Activated CD4-positive, alpha-beta T cell treated with anti-CD3 and anti-CD28 coated beads, Interleukin-2, Interleukin-4, amounts not matched to agents 100 ng/mL and 50 ng/mL, durations not matched to agents 16 hours and 8 hours (primary cell): ENCODE measurements around the gene BCL2L1.
"Not testable (repeated sequence)": the region's sequence is repeated elsewhere in the genome, so short reads cannot be mapped to it uniquely, and the experiment has no call there.

ENCODE experiments used
- DNase-seq: peaks from one replicate; pipeline ENCODE4 v3.0.0-alpha.2; 2020; ENCODE audit warnings: low spot score

The BCL2L1 gene

GRCh38 chr20:31674895-31675827 is 47.5 kb downstream of the BCL2L1 start:
- DNase-seq = peak; percentile 90

GRCh38 chr20:31673943-31674463 is 48.7 kb downstream of the BCL2L1 start:
- no peak for DNase-seq

- no peak for DNase-seq
These were observed 49.2 kb downstream of the BCL2L1 start for GRCh38 chr20:31673435-31673834.

- no peak for DNase-seq
These were observed 51.3 kb downstream of the BCL2L1 start for GRCh38 chr20:31671324-31671723.

GRCh38 chr20:31670371-31671228 is 52.1 kb downstream of the BCL2L1 start:
- DNase-seq = no peak

- no peak for DNase-seq
These were observed 52.8 kb downstream of the BCL2L1 start for GRCh38 chr20:31669876-31670275.

GRCh38 chr20:31668944-31669343 is 53.7 kb downstream of the BCL2L1 start:
- not testable (repeated sequence) for DNase-seq

GRCh38 chr20:31667315-31668285 is 55.1 kb downstream of the BCL2L1 start:
- DNase-seq = no peak

GRCh38 chr20:31666258-31667042 is 56.2 kb downstream of the BCL2L1 start:
- no peak for DNase-seq

- DNase-seq = no peak
These were observed 56.9 kb downstream of the BCL2L1 start for GRCh38 chr20:31665753-31666152.

- no peak for DNase-seq
These were observed 57.8 kb downstream of the BCL2L1 start for GRCh38 chr20:31664696-31665354.

- peak; percentile 16 for DNase-seq
These were observed 58.6 kb downstream of the BCL2L1 start for GRCh38 chr20:31663838-31664695.

GRCh38 chr20:31663524-31663837 is 59.2 kb downstream of the BCL2L1 start:
- no peak for DNase-seq

- DNase-seq = no peak
These were observed 60.3 kb downstream of the BCL2L1 start for GRCh38 chr20:31662372-31662854.

- DNase-seq = peak; percentile 80
These were observed 60.9 kb downstream of the BCL2L1 start for GRCh38 chr20:31661625-31662371.

- no peak for DNase-seq
These were observed 68.1 kb downstream of the BCL2L1 start for GRCh38 chr20:31654534-31654933.

GRCh38 chr20:31653561-31653960 is 69.1 kb downstream of the BCL2L1 start:
- no peak for DNase-seq

- no peak for DNase-seq
These were observed 69.7 kb downstream of the BCL2L1 start for GRCh38 chr20:31652917-31653396.
